Measurements from ENCODE around the gene FRMD4A.

Gene FRMD4A

DNA sequence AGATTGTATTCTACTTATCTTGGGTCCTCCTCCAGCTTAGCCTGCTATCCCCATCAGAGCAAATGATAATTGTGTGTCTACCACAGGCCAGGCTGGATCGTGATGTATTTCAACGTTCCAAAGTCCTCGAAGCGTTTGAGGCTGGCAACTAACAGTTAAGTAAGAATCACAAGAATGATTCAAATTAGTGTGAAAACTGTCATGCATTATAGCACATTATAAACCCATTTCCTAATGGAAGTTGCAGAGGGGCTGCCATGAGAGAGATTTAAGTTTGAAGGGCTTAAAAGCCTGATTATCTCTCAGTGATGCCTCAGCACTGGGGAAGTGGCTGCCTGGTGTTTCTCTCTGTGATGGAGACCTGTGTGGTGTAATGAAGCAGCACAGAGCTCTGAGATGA lies 119.1 kb downstream of the FRMD4A start:
- TF ChIP-seq NFIC (IDR thresholded peaks at IDR 0.05) (no peak), EP300 (IDR thresholded peaks at IDR 0.05; ENCODE audit: borderline replicate concordance) (no peak), FOXM1 (IDR thresholded peaks at IDR 0.05; ENCODE audit: borderline replicate concordance, low read depth) (no peak), YY1 (IDR thresholded peaks at IDR 0.05; ENCODE audit: low read depth) (no peak), ZBTB7A (IDR thresholded peaks at IDR 0.05; ENCODE audit: low read depth) (no peak), TEAD4 (IDR thresholded peaks at IDR 0.05) (no peak), CREB1 (IDR thresholded peaks at IDR 0.05; ENCODE audit: low read depth) (no peak), TCF12 (IDR thresholded peaks at IDR 0.05; ENCODE audit: low read depth) (no peak), TAF1 (IDR thresholded peaks at IDR 0.05; ENCODE audit: low read depth) (no peak), CEBPB (IDR thresholded peaks at IDR 0.05) (no peak), EGR1 (IDR thresholded peaks at IDR 0.05) (no peak), RAD21 (IDR thresholded peaks at IDR 0.05; ENCODE audit: low read depth) (no peak)
- TF ChIP-seq, protein P1, sequence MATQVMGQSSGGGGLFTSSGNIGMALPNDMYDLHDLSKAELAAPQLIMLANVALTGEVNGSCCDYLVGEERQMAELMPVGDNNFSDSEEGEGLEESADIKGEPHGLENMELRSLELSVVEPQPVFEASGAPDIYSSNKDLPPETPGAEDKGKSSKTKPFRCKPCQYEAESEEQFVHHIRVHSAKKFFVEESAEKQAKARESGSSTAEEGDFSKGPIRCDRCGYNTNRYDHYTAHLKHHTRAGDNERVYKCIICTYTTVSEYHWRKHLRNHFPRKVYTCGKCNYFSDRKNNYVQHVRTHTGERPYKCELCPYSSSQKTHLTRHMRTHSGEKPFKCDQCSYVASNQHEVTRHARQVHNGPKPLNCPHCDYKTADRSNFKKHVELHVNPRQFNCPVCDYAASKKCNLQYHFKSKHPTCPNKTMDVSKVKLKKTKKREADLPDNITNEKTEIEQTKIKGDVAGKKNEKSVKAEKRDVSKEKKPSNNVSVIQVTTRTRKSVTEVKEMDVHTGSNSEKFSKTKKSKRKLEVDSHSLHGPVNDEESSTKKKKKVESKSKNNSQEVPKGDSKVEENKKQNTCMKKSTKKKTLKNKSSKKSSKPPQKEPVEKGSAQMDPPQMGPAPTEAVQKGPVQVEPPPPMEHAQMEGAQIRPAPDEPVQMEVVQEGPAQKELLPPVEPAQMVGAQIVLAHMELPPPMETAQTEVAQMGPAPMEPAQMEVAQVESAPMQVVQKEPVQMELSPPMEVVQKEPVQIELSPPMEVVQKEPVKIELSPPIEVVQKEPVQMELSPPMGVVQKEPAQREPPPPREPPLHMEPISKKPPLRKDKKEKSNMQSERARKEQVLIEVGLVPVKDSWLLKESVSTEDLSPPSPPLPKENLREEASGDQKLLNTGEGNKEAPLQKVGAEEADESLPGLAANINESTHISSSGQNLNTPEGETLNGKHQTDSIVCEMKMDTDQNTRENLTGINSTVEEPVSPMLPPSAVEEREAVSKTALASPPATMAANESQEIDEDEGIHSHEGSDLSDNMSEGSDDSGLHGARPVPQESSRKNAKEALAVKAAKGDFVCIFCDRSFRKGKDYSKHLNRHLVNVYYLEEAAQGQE (IDR thresholded peaks at IDR 0.05; ENCODE audit: low read depth) = no peak
- TF ChIP-seq, protein P2, sequence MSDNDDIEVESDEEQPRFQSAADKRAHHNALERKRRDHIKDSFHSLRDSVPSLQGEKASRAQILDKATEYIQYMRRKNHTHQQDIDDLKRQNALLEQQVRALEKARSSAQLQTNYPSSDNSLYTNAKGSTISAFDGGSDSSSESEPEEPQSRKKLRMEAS (IDR thresholded peaks at IDR 0.05) = no peak
- TF ChIP-seq, protein P3, sequence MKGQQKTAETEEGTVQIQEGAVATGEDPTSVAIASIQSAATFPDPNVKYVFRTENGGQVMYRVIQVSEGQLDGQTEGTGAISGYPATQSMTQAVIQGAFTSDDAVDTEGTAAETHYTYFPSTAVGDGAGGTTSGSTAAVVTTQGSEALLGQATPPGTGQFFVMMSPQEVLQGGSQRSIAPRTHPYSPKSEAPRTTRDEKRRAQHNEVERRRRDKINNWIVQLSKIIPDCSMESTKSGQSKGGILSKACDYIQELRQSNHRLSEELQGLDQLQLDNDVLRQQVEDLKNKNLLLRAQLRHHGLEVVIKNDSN (IDR thresholded peaks at IDR 0.05) = no peak

DNA sequence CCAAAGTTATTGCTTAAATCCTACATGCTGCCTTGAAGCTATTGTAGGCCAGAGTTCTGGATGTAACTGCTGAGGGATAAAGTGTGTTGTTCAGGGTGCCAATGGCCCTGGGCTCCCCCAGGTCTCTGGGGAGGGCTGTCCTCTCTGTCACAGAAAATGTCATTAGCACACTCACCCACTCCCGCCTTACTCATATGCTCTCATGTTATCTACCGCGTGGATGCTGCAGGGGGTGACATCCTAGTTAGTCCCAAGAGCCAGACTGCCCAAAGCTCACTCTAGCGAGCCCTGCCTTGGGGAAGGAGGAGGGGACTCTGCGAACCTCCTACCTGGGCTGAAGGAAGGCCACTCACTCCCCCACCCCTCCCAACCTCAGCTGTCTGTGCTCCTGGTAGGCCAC lies 122.5 kb downstream of the FRMD4A start:
- TF ChIP-seq RAD21 (IDR thresholded peaks at IDR 0.05; ENCODE audit: low read depth) (no peak), CEBPB (IDR thresholded peaks at IDR 0.05) (no peak), ZBTB7A (IDR thresholded peaks at IDR 0.05; ENCODE audit: low read depth) (no peak), YY1 (IDR thresholded peaks at IDR 0.05; ENCODE audit: low read depth) (no peak), CREB1 (IDR thresholded peaks at IDR 0.05; ENCODE audit: low read depth) (no peak), TCF12 (IDR thresholded peaks at IDR 0.05; ENCODE audit: low read depth) (no peak), NFIC (IDR thresholded peaks at IDR 0.05) (no peak), EP300 (IDR thresholded peaks at IDR 0.05; ENCODE audit: borderline replicate concordance) (no peak), FOXM1 (IDR thresholded peaks at IDR 0.05; ENCODE audit: borderline replicate concordance, low read depth) (no peak), TAF1 (IDR thresholded peaks at IDR 0.05; ENCODE audit: low read depth) (no peak), TEAD4 (IDR thresholded peaks at IDR 0.05) (no peak), EGR1 (IDR thresholded peaks at IDR 0.05) (no peak)
- TF ChIP-seq, protein P3 (IDR thresholded peaks at IDR 0.05) = no peak
- TF ChIP-seq, protein P1 (IDR thresholded peaks at IDR 0.05; ENCODE audit: low read depth) = no peak
- TF ChIP-seq, protein P2 (IDR thresholded peaks at IDR 0.05) = no peak

DNA sequence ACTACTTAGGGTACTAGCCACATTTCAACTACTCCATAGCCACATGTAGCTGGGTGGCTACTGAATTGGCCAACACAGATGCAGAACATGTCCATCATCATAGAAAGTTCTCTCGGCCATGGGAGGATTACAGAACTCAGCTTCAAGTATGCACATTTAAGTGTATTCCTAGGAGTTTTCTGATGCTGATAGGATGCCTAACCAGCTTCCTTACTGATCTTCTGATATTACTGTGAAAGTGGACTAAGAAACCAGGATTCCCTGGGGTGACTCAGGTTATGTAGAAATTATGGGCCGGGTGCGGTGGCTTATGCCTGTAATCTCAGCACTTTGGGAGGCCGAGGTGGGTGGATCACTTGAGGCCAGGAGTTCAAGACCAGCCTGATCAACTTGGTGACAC lies 125.5 kb downstream of the FRMD4A start:
- TF ChIP-seq TAF1 (IDR thresholded peaks at IDR 0.05; ENCODE audit: low read depth) = no peak
- no peak for TF ChIP-seq YY1 (IDR thresholded peaks at IDR 0.05; ENCODE audit: low read depth)
- TF ChIP-seq TCF12 (IDR thresholded peaks at IDR 0.05; ENCODE audit: low read depth) = no peak
- TF ChIP-seq CREB1 (IDR thresholded peaks at IDR 0.05; ENCODE audit: low read depth) = no peak
- no peak for TF ChIP-seq RAD21 (IDR thresholded peaks at IDR 0.05; ENCODE audit: low read depth)
- no peak for TF ChIP-seq TEAD4 (IDR thresholded peaks at IDR 0.05)
- TF ChIP-seq, protein P2 (IDR thresholded peaks at IDR 0.05) = no peak
- TF ChIP-seq FOXM1 (IDR thresholded peaks at IDR 0.05; ENCODE audit: borderline replicate concordance, low read depth) = no peak
- TF ChIP-seq EP300 (IDR thresholded peaks at IDR 0.05; ENCODE audit: borderline replicate concordance) = no peak
- TF ChIP-seq EGR1 (IDR thresholded peaks at IDR 0.05) = no peak

DNA sequence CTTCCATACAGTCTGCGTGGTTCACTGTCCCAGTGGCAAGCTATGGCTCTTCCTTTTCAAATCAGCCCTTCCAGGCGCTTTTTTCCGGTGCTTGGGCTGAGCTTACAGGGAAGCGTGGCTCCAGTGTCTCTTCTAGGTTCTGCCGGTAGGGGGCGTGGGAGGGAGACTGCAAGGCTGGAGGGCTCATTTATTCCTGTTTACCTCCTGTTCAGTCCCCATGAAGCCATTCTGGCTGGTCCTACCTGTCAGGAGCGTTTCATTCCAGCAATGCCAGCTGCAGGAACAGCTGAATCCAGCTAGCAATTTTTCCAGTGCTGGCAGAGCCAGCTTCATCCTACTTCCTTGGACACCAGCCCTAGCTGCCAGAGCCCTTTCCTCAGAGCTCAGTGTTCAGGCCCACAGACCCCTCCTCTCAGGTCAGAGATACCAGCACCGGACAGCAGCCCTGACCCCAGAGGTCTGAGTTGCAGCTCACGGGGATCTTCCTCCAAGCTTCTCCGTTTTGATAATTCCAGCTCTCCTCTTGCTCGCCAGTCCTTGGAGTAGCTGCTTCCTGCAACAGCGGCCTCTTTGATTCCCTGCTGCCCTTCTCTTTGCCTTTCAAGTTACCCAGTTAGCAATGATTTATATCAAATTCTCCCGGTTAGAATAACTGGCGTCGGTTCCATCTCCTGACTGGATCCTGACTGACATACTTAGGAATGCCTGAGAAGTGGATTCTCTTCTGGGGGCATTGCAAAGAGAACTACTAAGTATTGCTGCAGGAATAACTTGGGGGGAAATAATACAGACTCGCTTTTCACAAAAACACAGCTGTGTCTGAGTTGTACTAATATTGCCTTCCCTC lies 129.8 kb downstream of the FRMD4A start:
- TF ChIP-seq, protein P3 (IDR thresholded peaks at IDR 0.05) = no peak
- TF ChIP-seq ZBTB7A (IDR thresholded peaks at IDR 0.05; ENCODE audit: low read depth) (no peak), TAF1 (IDR thresholded peaks at IDR 0.05; ENCODE audit: low read depth) (no peak), CREB1 (IDR thresholded peaks at IDR 0.05; ENCODE audit: low read depth) (no peak), CEBPB (IDR thresholded peaks at IDR 0.05) (no peak)
- TF ChIP-seq, protein P1 (IDR thresholded peaks at IDR 0.05; ENCODE audit: low read depth) = no peak

Data from Ishikawa (cell line).